Measurements from ENCODE around the gene AXIN2. TPM values are rescaled to one million over a fixed set of nuclear protein-coding genes. Genes with fewer than 3 reads are reported as not detected.
A peak's percentile ranks its signal among the peaks of the same experiment; 100 is the strongest.

Gene AXIN2
- total RNA-seq, 2 experiments from 2014 or later: 3.9 to 4.4 TPM

DNA sequence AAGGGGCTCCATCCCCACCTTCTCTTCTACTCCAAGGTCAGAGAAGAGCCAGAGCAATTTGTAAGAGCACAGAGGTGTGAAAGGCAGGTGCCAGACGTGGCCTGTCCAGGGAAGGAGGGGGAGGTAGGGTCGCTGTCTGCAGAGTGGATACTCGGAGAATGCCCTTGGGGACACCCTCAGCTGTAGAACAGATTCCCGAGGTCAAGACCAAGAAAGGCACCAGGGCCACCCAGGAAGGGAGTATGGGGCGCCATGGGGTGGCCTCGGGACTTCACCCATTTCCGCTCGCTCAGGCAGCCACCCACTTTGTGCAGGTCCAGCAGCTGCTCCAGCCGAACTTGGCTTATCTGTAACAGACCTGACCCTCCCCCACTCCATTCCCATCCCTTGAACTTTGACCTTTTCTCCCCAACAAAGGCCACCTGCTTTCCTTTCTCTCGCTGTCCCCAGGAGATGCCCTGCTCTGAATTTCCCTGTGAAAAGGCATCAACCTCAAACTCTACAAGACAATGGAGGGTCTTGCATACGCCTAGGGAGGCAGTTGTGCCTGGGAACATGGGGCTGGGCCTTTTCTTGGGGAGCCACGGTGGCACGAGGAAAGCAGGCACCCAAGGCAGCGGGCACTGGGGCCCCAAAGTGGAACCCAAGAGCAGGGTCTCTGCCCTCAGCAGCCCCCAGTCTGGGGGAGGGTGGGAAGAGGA, 11.3 kb upstream of the AXIN2 start:
- Mint-ChIP-seq H3K36me3 (no peaks in the 10 kb centered on the region), H3K4me3 (no peak overlapping the region), H3K9me3 (no peaks in the 10 kb centered on the region), H3K4me1 (ENCODE audit: low read depth) (no peaks in the 10 kb centered on the region), H3K27ac (no peak overlapping the region), H3K27me3 (peaks cover 2% of the 10 kb centered on the region)
- intact Hi-C loops (cut with micrococcal nuclease): no loop called here
- CTCF ChIA-PET: no interaction called here
- no peak for DNase-seq
- POLR2A ChIA-PET: no interaction called here

DNA sequence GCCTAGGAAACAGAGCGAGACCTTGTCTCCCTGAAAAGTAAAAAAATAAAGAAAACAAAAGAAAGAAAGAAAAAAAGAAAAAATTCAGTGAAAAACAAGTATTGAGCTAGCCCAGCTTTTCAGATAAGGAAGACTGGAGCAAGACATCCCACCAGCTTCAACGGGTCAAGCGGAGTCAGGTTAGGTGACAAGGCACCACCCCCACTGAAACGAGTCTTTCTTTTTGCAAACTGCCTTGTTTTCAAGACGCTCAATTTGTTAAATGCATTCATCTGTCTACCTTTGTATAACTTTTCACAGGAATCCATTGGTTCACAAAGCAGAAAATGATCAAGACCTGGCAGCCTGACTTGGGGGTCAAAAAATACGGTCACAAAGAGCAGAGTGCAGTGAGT, 10.7 kb upstream of the AXIN2 start:
- no peaks in the 10 kb centered on the region for H3K9me3 Mint-ChIP-seq
- ChIA-PET CTCF (no interaction called here), POLR2A (no interaction called here)
- H3K27me3 Mint-ChIP-seq: peaks cover 2% of the 10 kb centered on the region
- intact Hi-C loops (cut with micrococcal nuclease): no loop called here
- DNase-seq: no peak
- H3K4me3 Mint-ChIP-seq: no peak overlapping the region
- H3K4me1 Mint-ChIP-seq (ENCODE audit: low read depth): no peaks in the 10 kb centered on the region
- H3K27ac Mint-ChIP-seq: no peak overlapping the region
- H3K36me3 Mint-ChIP-seq: no peaks in the 10 kb centered on the region

DNA sequence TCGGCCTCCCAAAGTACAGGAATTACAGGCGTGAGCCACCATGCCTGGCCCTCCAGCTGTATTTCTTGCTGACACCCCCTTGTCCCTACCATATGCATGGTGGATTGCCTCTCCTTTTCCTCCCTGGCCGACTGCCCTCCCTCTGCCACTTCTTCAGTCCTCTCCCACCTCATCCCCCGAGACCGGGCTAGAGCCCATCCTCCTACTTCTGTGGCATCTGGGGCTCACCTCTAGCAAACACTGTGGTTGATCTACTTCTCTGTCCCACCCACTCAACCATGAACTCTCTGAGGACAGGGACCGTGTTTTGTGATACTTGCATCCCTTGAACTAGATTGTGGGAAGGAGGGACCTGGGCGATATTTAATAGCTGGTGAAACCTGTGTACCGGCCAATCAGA, 7.5 kb upstream of the AXIN2 start:
- intact Hi-C loops (cut with micrococcal nuclease): no loop called here
- Mint-ChIP-seq H3K9me3 (no peaks in the 10 kb centered on the region), H3K4me1 (ENCODE audit: low read depth) (peaks cover 3% of the 10 kb centered on the region), H3K4me3 (no peak overlapping the region), H3K27me3 (peaks cover 2% of the 10 kb centered on the region), H3K27ac (no peak overlapping the region), H3K36me3 (no peaks in the 10 kb centered on the region)
- POLR2A ChIA-PET: no interaction called here
- CTCF ChIA-PET: no interaction called here
- DNase-seq: no peak

DNA sequence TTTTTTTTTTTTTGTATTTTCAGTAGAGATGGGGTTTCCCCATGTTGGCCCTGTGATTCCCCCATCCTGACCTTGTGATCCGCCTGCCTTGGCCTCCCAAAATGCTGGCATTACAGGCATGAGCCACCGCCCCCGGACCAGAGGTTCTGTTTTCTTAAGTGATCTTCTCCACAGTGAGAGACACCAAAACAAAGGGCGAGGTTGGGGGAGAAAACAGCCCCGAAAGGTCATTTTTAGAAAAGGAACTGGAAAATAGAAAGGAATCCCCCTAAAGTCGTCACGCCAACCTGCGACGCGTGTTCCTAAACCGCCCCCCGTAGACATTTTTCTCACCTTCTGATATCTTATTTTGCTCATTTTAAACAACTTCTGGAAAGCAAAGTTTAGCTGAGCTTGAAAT, 6.1 kb upstream of the AXIN2 start:
- CTCF ChIA-PET: no interaction called here
- no peak for DNase-seq
- Mint-ChIP-seq H3K4me1 (ENCODE audit: low read depth) (peaks cover 9% of the 10 kb centered on the region), H3K9me3 (no peaks in the 10 kb centered on the region), H3K27me3 (peaks cover 2% of the 10 kb centered on the region), H3K4me3 (no peak overlapping the region), H3K36me3 (no peaks in the 10 kb centered on the region), H3K27ac (no peak overlapping the region)
- intact Hi-C loops (cut with micrococcal nuclease): no loop called here
- POLR2A ChIA-PET: no interaction called here

DNA sequence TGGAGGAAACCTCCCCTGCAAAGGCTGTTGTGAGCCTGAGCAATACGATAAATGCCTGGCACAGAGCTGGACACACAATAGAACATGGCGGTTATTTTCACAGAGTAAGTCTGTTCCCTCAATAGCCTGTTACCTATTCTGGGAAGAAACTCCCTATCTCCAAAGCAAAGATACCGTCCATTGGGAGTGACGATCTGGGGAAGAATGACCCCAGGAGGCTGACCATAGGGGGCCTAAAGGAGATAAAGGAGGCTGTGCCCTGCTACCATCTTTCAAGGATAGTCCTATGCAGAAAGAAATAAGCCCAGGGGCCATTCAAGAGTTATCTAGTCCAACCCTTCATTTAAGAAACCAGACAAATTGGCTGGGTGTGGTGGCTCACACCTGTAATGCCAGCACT, 4.1 kb upstream of the AXIN2 start:
- Mint-ChIP-seq H3K36me3 (peaks cover 1% of the 10 kb centered on the region), H3K27me3 (no peaks in the 10 kb centered on the region), H3K27ac (no peak overlapping the region), H3K4me1 (ENCODE audit: low read depth) (peaks cover 15% of the 10 kb centered on the region), H3K4me3 (no peak overlapping the region), H3K9me3 (no peaks in the 10 kb centered on the region)
- intact Hi-C loops (cut with micrococcal nuclease): no loop called here
- POLR2A ChIA-PET: no interaction called here
- CTCF ChIA-PET: no interaction called here
- DNase-seq: no peak

DNA sequence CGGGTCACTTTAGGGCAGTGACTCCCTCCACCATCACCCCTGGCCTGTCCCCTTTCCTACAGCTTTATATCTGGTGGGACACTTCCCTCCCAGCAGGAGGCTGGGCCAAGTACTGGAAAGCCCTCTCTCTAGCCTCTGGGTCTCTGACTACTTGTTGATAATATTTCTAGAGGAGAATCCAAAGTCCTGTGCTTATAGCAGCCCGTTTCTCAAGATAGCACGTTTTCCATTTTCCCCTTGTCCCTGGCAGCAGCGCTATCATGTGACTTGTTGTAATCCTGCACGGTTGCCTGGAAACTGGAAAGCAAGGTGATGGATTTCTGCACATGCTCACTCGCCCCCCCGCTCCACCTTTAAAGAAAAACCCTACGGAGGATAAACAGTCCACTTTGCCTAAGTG, 3.3 kb upstream of the AXIN2 start:
- Mint-ChIP-seq H3K36me3 (peaks cover 1% of the 10 kb centered on the region), H3K27ac (no peak overlapping the region), H3K4me3 (no peak overlapping the region), H3K9me3 (no peaks in the 10 kb centered on the region), H3K4me1 (ENCODE audit: low read depth) (peaks cover 15% of the 10 kb centered on the region), H3K27me3 (no peaks in the 10 kb centered on the region)
- intact Hi-C loops (cut with micrococcal nuclease): no loop called here
- POLR2A ChIA-PET: no interaction called here
- CTCF ChIA-PET: no interaction called here
- no peak for DNase-seq

DNA sequence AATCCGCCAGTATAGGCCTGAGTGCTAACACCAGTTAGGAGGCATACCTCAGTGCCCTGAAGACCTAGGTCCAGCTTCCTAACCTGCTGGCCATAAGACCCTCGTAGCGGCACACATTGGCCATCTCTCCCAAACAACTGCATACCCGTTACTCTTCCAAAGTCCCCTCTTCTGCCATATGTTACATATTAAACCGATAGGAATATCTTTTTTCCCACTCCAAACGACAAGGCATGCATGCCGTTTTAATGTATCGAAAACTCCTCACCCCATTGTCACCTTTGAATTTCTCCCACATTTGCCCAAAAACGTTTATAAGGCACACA, 721 bp upstream of the AXIN2 start:
- Mint-ChIP-seq H3K27me3 (no peaks in the 10 kb centered on the region), H3K9me3 (no peaks in the 10 kb centered on the region), H3K36me3 (peaks cover 1% of the 10 kb centered on the region), H3K4me1 (ENCODE audit: low read depth) (peaks cover 15% of the 10 kb centered on the region), H3K4me3 (peak overlapping the region; percentile 70), H3K27ac (no peak overlapping the region)
- POLR2A ChIA-PET: no interaction called here
- CTCF ChIA-PET: no interaction called here
- DNase-seq: no peak
- intact Hi-C loops (cut with micrococcal nuclease): no loop called here

DNA sequence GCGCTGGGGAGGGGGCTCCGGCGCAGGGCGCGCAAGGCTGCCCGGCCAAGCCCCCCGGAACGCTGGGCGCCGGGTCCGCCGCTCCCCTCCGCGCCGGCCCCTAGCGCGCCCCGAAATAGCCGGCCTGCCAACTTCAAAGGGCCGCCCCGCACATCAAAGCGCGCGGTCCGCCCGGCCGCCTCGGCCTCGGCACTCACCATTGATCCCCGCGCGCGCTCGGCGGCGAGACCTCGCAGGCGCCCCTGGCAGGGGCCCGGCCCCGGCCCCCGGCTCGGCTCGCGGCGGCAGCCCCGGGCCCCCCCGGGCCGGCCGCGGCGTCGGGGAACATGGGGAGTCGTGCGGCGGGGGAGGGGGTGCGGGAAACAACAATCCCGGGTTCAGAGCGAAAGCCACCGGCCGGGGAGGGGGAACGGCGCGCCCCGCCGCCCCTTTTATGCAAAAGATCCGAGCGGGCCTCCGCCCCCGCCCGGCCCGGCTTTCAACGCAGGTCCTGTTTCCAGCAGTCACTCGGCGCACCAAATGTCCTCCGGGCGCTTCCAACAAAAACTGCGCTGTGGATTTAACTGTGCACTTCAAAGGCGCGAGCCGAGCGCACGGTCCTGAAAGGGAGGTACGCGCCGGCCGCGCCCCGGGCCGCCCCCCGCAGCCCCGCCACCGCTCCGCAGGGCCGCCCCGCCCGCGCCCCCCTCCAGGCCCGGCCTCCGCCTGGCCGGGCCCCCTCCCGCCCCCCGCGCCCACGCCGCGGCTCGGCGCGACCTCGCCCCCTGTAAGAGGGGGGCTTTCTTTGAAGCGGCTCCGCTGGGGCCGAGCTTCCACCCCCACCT, 608 bp downstream of the AXIN2 start:
- Mint-ChIP-seq H3K27ac (peak overlapping the region; percentile 74), H3K9me3 (no peaks in the 10 kb centered on the region), H3K36me3 (peaks cover 1% of the 10 kb centered on the region), H3K4me1 (ENCODE audit: low read depth) (peaks cover 15% of the 10 kb centered on the region), H3K4me3 (peak overlapping the region; percentile 60), H3K27me3 (no peaks in the 10 kb centered on the region)
- intact Hi-C loops (cut with micrococcal nuclease): loop anchor here (1.0 to 2.0 kb wide), 3 partner anchors 96 to 330 kb away; no protein-coding TSS in a partner anchor
- peak; percentile 83 for DNase-seq
- ChIA-PET CTCF (no interaction called here), POLR2A (no interaction called here)

DNA sequence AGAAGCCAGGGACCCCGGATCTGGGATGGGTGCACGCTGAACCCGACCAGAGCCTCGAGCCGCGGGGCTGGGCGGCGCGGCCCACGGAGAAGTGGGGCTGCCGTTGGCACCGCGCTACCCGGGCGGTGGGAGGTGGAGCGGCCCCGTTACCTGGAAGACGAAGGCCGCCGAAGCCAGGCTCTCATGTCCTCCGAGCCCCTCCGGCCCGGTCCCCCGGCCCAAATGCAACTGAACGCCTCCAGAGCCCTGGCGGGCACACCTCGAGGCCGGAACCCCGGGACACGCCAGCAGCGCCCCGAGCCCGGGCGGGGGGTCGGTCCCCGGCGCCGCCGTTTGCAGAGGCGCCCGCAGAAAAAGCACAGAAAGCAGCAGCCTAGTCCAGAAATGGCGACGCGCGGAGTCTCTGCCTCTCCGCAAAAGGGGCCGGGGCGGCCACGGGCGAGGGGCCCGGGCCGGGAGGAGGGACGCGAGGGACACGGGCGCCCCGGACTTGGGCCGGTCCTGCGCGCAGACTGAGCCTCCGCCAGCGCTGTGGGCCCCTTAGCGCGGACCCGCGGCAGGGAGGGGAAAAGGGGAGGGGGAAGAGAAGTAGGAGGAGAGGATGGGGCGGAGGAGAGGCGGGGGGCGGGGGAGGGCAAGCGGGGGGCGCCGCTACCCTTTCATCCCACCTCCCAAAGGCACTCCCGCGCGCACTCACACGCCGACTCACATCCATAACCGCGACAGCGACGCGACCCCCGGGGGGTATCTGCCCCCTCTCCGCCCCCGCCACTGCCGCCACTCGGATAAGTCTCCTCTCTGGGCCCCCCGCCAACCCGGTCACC, 1.4 kb downstream of the AXIN2 start:
- H3K4me1 Mint-ChIP-seq (ENCODE audit: low read depth): peaks cover 15% of the 10 kb centered on the region
- ChIA-PET CTCF (interaction anchor here (1.0 to 3.6 kb wide), 2 partner anchors 329 to 606 kb away, joined by 3 to 38 read pairs; no protein-coding TSS in a partner anchor), POLR2A (no interaction called here)
- H3K36me3 Mint-ChIP-seq: peaks cover 1% of the 10 kb centered on the region
- no peaks in the 10 kb centered on the region for H3K27me3 Mint-ChIP-seq
- DNase-seq: peak; percentile 35
- peak overlapping the region; percentile 76 for H3K4me3 Mint-ChIP-seq
- intact Hi-C loops (cut with micrococcal nuclease): loop anchor here (2.0 to 10.0 kb wide), 4 partner anchors 105 to 605 kb away; no protein-coding TSS in a partner anchor
- no peaks in the 10 kb centered on the region for H3K9me3 Mint-ChIP-seq
- H3K27ac Mint-ChIP-seq: peak overlapping the region; percentile 44

DNA sequence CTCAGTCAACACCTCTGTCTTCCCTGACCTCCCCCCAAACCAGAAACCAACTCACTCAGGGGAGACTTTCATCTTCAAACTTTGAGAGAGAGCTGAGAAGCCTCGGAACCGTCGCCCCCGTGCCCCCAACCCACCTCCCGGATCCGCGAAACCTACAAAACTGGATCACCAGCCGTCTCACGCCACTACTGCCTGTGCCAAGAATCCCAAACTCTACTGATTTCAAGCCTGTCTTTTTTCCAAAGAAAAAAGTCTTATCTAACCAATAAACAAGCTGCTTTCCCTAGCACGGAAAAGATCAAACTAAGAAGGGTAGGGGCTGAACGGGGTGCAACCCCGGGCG, 2.0 kb downstream of the AXIN2 start:
- POLR2A ChIA-PET: interaction anchor here (1.1 kb wide), 1 partner anchor 25 kb away, joined by 3 read pairs; no protein-coding TSS in a partner anchor
- no peaks in the 10 kb centered on the region for H3K27me3 Mint-ChIP-seq
- peaks cover 17% of the 10 kb centered on the region for H3K4me1 Mint-ChIP-seq (ENCODE audit: low read depth)
- peaks cover 1% of the 10 kb centered on the region for H3K36me3 Mint-ChIP-seq
- no peak for DNase-seq
- no peaks in the 10 kb centered on the region for H3K9me3 Mint-ChIP-seq
- CTCF ChIA-PET: interaction anchor here (1.0 to 3.6 kb wide), 3 partner anchors 328 to 606 kb away, joined by 3 to 38 read pairs (median 4); no protein-coding TSS in a partner anchor
- H3K27ac Mint-ChIP-seq: peak overlapping the region; percentile 44
- H3K4me3 Mint-ChIP-seq: peak overlapping the region; percentile 76
- intact Hi-C loops (cut with micrococcal nuclease): loop anchor here (10.0 kb wide), 2 partner anchors 105 to 605 kb away; no protein-coding TSS in a partner anchor

DNA sequence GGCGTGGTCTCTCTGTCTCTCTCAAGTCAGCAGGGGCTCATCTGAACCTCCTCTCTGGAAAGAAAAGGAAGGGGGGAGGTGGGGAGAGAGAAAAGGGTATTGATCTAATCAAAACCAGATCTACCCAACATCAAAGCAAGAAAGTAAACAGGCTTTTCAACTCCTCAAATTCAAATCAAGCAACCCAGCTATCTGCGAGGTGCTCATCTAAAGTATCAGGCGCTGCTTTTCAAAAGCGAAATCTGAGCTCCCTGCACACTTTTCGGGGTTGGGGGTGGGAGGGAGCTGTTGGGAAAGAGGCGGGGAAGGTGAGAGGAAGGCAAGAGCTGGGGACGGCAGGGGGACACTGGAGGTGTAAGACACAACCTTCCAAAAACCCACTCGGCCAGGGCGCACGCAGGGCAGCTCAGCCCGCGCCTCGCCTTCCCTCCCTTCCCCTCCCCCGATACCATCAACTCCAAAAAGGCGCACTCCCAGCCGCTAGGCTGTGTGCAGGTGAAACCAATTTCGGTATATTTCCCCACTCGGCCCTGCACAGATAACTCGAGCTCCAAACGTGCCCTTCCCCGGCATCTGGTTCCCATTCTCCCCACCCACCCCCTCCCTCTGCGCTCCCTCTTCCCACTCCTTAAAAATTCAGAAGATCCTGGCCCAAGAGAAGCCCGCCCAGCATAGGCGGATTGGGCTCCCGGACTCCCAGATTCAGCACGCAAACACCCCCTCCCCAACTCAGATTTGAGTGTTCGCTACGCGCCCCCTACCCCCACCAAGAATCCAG, 2.6 kb downstream of the AXIN2 start:
- Mint-ChIP-seq H3K27me3 (no peaks in the 10 kb centered on the region), H3K4me1 (ENCODE audit: low read depth) (peaks cover 19% of the 10 kb centered on the region), H3K9me3 (no peaks in the 10 kb centered on the region), H3K36me3 (peaks cover 1% of the 10 kb centered on the region), H3K4me3 (peak overlapping the region; percentile 76), H3K27ac (peak overlapping the region; percentile 44)
- intact Hi-C loops (cut with micrococcal nuclease): loop anchor here (10.0 kb wide), 2 partner anchors 104 to 606 kb away; no protein-coding TSS in a partner anchor
- ChIA-PET CTCF (interaction anchor here (1.0 to 3.6 kb wide), 4 partner anchors 328 to 607 kb away, joined by 3 to 38 read pairs (median 4); no protein-coding TSS in a partner anchor), POLR2A (interaction anchor here (1.1 kb wide), 1 partner anchor 26 kb away, joined by 3 read pairs; no protein-coding TSS in a partner anchor)
- peak; percentile 31 for DNase-seq
